IPS-18c (cell line): Measurements from ENCODE around the gene TRAPPC2L.

ENCODE experiments used
- H3K4me3 ChIP-seq: 2 replicates; pipeline ENCODE4 v1.7.0; 2013; ENCODE audit warnings: low read depth, mild to moderate bottlenecking, low read length, moderate library complexity; ENCODE audit not compliant: insufficient read depth
- H3K9me3 ChIP-seq: one replicate; pipeline ENCODE4 v1.6.1; 2013; ENCODE audit warnings: mild to moderate bottlenecking, low read length, moderate library complexity; ENCODE audit not compliant: control insufficient read depth, insufficient read depth

TRAPPC2L gene

GRCh38 chr16:88866151-88866920, 9.4 kb downstream of the TRAPPC2L start, which contains the start of gene PABPN1L:
PABPN1L (minus strand) TSS chr16:88866660; CDS start chr16:88866606, 54 bp downstream.
- no peaks in the 10 kb centered on the region for H3K9me3 ChIP-seq
- no peak within 1 kb of the TSS for H3K4me3 ChIP-seq

- Histone ChIP-seq H3K9me3 (no peaks in the 10 kb centered on the region), H3K4me3 (no peak overlapping the region)
Observed at GRCh38 chr16:88867581-88868246, 10.8 kb downstream of the TRAPPC2L start.

GRCh38 chr16:88868974-88869672, 12.2 kb downstream of the TRAPPC2L start:
- Histone ChIP-seq H3K9me3 (no peaks in the 10 kb centered on the region), H3K4me3 (no peak overlapping the region)

- H3K9me3 ChIP-seq, result no peaks in the 10 kb centered on the region
- H3K4me3 ChIP-seq, result no peak overlapping the region
Observed at GRCh38 chr16:88869673-88869980, 12.7 kb downstream of the TRAPPC2L start.

- no peak overlapping the region for H3K4me3 ChIP-seq
Observed at GRCh38 chr16:88870608-88871348, 13.9 kb downstream of the TRAPPC2L start.

GRCh38 chr16:88871349-88871702, 14.4 kb downstream of the TRAPPC2L start:
- Histone ChIP-seq H3K9me3 (no peaks in the 10 kb centered on the region), H3K4me3 (no peak overlapping the region)

More at GRCh38 chr16:88870608-88871348, 13.9 kb downstream of the TRAPPC2L start:
- H3K9me3 ChIP-seq, result no peaks in the 10 kb centered on the region

- H3K9me3 ChIP-seq, result no peaks in the 10 kb centered on the region
- no peak overlapping the region for H3K4me3 ChIP-seq
Observed at GRCh38 chr16:88871730-88872416, 14.9 kb downstream of the TRAPPC2L start.

GRCh38 chr16:88872650-88873331, 15.9 kb downstream of the TRAPPC2L start:
- Histone ChIP-seq H3K4me3 (no peak overlapping the region), H3K9me3 (no peaks in the 10 kb centered on the region)

- H3K4me3 ChIP-seq, result no peak overlapping the region
- no peaks in the 10 kb centered on the region for H3K9me3 ChIP-seq
Observed at GRCh38 chr16:88874938-88875599, 18.1 kb downstream of the TRAPPC2L start.

- H3K4me3 ChIP-seq, result no peak overlapping the region
Observed at GRCh38 chr16:88875703-88876234, 18.8 kb downstream of the TRAPPC2L start.

GRCh38 chr16:88876942-88877526, 20.1 kb downstream of the TRAPPC2L start:
- no peak overlapping the region for H3K4me3 ChIP-seq

More at GRCh38 chr16:88875703-88876234, 18.8 kb downstream of the TRAPPC2L start:
- H3K9me3 ChIP-seq, result no peaks in the 10 kb centered on the region

GRCh38 chr16:88877564-88878289, 20.8 kb downstream of the TRAPPC2L start:
- Histone ChIP-seq H3K9me3 (no peaks in the 10 kb centered on the region), H3K4me3 (no peak overlapping the region)

More at GRCh38 chr16:88876942-88877526, 20.1 kb downstream of the TRAPPC2L start:
- no peaks in the 10 kb centered on the region for H3K9me3 ChIP-seq

GRCh38 chr16:88878356-88878755, 21.4 kb downstream of the TRAPPC2L start:
- H3K9me3 ChIP-seq, result no peaks in the 10 kb centered on the region
- H3K4me3 ChIP-seq, result no peak overlapping the region

GRCh38 chr16:88878967-88879787, 22.2 kb downstream of the TRAPPC2L start:
- Histone ChIP-seq H3K9me3 (no peaks in the 10 kb centered on the region), H3K4me3 (no peak overlapping the region)
